Common myeloid progenitor, CD34-positive (primary cell): ENCODE data around the gene MLX.

ENCODE experiments used
- CTCF ChIA-PET: fragments of 350-600 bp; sonication (Branson Sonifier 250); formaldehyde crosslinking; loops from one replicate; lab custom pipeline; 2021; ENCODE audit warnings: antibody characterized with exemption; lab: Charles Lee
- POLR2A ChIA-PET: fragments of 350-600 bp; sonication (Branson Sonifier 250); formaldehyde crosslinking; loops from one replicate; lab custom pipeline; 2021; ENCODE audit warnings: antibody characterized with exemption; lab: Charles Lee
- DNase-seq, 3 donors: peaks; one replicate each; pipeline versions ENCODE4 v3.0.0 to v3.0.0-alpha.2; 2013
- H3K27ac ChIP-seq, 2 experiments: 1 replicate in 1 of 2; 2 replicates in 1 of 2; pipeline ENCODE4 v1.7.0; 2013; ENCODE audit warnings: inconsistent platforms in 2 of 2, low read length in 2 of 2, mild to moderate bottlenecking in 2 of 2, low read depth in 1 of 2, moderate library complexity in 1 of 2; ENCODE audit not compliant: severe bottlenecking in 2 of 2, insufficient read depth in 1 of 2, poor library complexity in 1 of 2
- H3K27me3 ChIP-seq, 5 experiments: replicated peaks in 2 of 5; 1 replicate in 3 of 5; 2 replicates in 2 of 5; pipeline versions ENCODE4 v1.6.1 to v1.7.0; 2013; ENCODE audit warnings: low read length in 4 of 5, mild to moderate bottlenecking in 2 of 5, moderate library complexity in 2 of 5, inconsistent platforms in 1 of 5; ENCODE audit not compliant: insufficient read depth in 5 of 5, control insufficient read depth in 4 of 5
- H3K36me3 ChIP-seq, 4 experiments: 1 replicate in 2 of 4; 2 replicates in 2 of 4; pipeline versions ENCODE4 v1.6.1 to v1.7.0; 2013; ENCODE audit warnings: low read length in 3 of 4, control low read depth in 1 of 4, mild to moderate bottlenecking in 1 of 4; ENCODE audit not compliant: control insufficient read depth in 4 of 4, insufficient read depth in 4 of 4
- H3K4me1 ChIP-seq, 4 experiments: 1 replicate in 3 of 4; 2 replicates in 1 of 4; pipeline versions ENCODE4 v1.6.1 to v1.7.1; 2013; ENCODE audit warnings: low read length in 3 of 4, mild to moderate bottlenecking in 3 of 4, control low read depth in 1 of 4, inconsistent platforms in 1 of 4, moderate library complexity in 1 of 4; ENCODE audit not compliant: control insufficient read depth in 4 of 4, insufficient read depth in 4 of 4; ENCODE audit errors: control extremely low read depth in 1 of 4
- H3K4me3 ChIP-seq, 7 experiments: 1 replicate in 4 of 7; 2 replicates in 3 of 7; pipeline versions ENCODE4 v1.5.1 to v1.7.0; 2013; ENCODE audit warnings: mild to moderate bottlenecking in 7 of 7, low read length in 6 of 7, moderate library complexity in 6 of 7, inconsistent platforms in 2 of 7, low read depth in 2 of 7, control low read depth in 1 of 7; ENCODE audit not compliant: insufficient read depth in 4 of 7, control insufficient read depth in 1 of 7; ENCODE audit errors: extremely low read depth in 1 of 7
- H3K9me3 ChIP-seq, 5 experiments: 1 replicate in 4 of 5; 2 replicates in 1 of 5; pipeline versions ENCODE4 v1.6.1 to v1.7.1; 2013; ENCODE audit warnings: low read length in 4 of 5, mild to moderate bottlenecking in 2 of 5, inconsistent platforms in 1 of 5, low read depth in 1 of 5, moderate library complexity in 1 of 5; ENCODE audit not compliant: control insufficient read depth in 4 of 5, insufficient read depth in 2 of 5; ENCODE audit errors: control extremely low read depth in 1 of 5
- WGBS: methylation state at CpG from one replicate; pipeline ENCODE4 v1.1.5; 2013; ENCODE audit not compliant: insufficient coverage; 5-methylcytosine and 5-hydroxymethylcytosine counted together

MLX gene

DNA sequence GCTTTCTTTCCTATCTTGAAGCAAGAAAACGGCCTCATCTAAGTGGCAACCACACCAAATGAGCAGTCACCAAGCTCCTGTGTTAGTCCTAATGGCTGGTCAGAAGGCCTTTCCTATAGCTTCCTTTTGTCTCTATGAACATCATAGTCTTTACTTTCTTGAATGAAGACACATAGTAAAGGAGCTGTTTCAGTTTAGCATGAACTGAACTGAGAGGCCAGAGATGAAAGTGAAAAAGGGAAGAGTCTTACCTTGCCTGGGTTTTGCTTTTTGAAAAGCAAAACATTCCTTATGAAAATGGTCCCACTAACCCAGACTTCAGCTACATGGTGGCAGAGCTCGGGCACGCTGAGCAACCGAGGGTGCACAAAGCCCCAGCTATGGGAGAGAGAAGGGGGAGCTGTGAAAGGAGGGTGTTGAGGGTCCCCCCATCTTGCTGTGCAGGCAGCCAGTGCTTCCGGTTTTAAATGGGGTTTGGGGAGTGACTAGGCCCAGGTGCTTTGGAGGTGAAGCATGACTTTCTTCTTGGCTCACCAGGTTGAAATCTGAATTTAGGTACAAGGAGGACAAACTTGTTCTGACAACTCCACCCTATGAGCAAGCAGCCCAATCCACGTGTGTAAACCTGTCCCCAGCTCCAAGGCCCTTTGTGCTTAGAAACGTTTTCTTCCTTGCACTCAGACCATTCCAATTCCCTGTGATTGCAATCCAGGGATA lies 19.8 kb downstream of the MLX start:
- no peak for DNase-seq
- CTCF ChIA-PET, result interaction anchor here (0.8 to 4.1 kb wide), 5 partner anchors 9 to 94 kb away, joined by 3 to 26 read pairs (median 6); partner anchors contain the start of gene PSMC3IP
- Histone ChIP-seq H3K27ac (no peak overlapping the region), H3K36me3 (peaks cover 41 to 93% (median 67%) of the 10 kb centered on the region in 4 experiments), H3K9me3 (no peaks in the 10 kb centered on the region), H3K4me1 (peaks cover 0 to 6% (median 0%) of the 10 kb centered on the region in 4 experiments), H3K4me3 (no peak overlapping the region), H3K27me3 (no peaks in the 10 kb centered on the region)
- 97% methylated on average over 5 of the region's 7 CpGs for WGBS
- POLR2A ChIA-PET, result interaction anchor here (0.6 kb wide), 1 partner anchor 18 kb away, joined by 3 read pairs; no protein-coding TSS in a partner anchor

DNA sequence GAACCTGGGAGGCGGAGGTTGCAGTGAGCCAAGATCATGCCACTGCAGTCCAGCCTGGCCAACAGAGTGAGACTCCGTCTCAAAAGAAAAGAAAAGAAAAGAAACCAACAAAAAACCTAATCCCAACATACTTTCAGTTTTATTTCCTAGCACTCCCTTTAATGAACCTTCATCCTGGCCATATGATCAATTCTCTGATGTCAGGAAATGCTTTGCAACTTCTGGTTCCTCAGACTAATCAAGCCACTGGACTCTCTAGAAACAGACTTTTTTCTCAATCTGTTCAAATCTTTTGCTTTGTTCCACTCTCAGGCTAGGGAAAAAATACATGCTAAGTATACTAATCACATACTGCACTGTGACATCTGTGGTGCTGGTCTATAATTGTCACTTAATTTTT lies 24.0 kb downstream of the MLX start:
- Histone ChIP-seq H3K4me3 (no peak overlapping the region), H3K9me3 (no peaks in the 10 kb centered on the region), H3K27ac (no peak overlapping the region), H3K27me3 (no peaks in the 10 kb centered on the region), H3K4me1 (no peaks in the 10 kb centered on the region), H3K36me3 (peaks cover 22 to 55% (median 35%) of the 10 kb centered on the region in 4 experiments)
- 100% methylated on average over 1 of the region's 2 CpGs for WGBS
- CTCF ChIA-PET, result interaction anchor here (2.7 kb wide), 1 partner anchor 12 kb away, joined by 8 read pairs; no protein-coding TSS in a partner anchor
- POLR2A ChIA-PET, result no interaction called here
- no peak for DNase-seq

DNA sequence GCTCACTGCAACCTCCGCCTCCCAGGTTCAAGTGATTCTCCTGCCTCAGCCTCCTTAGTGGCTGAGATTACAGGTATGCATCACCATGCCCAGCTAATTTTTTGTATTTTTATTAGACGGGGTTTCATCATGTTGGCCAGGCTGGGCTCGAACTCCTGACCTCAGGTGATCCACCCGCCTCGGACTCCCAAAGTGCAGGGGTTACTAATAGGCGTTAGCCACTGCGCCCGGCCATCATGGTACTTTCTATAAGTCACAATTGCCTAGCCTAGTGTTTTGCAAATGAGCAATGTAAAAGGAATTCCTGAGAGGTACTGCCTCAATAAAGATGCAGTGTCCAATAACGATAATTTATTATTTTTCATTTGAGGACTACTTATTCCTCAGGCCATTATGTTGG lies 24.5 kb downstream of the MLX start:
- no peak overlapping the region for H3K27ac ChIP-seq
- ChIA-PET POLR2A (no interaction called here), CTCF (interaction anchor here (2.7 kb wide), 1 partner anchor 13 kb away, joined by 8 read pairs; no protein-coding TSS in a partner anchor)
- H3K4me1 ChIP-seq, result no peaks in the 10 kb centered on the region
- 97% methylated on average over 7 of the region's 9 CpGs for WGBS
- no peaks in the 10 kb centered on the region for H3K9me3 ChIP-seq
- H3K36me3 ChIP-seq, result peaks cover 22 to 50% (median 31%) of the 10 kb centered on the region in 4 experiments
- DNase-seq, result no peak
- H3K27me3 ChIP-seq, result no peaks in the 10 kb centered on the region
- H3K4me3 ChIP-seq, result no peak overlapping the region

DNA sequence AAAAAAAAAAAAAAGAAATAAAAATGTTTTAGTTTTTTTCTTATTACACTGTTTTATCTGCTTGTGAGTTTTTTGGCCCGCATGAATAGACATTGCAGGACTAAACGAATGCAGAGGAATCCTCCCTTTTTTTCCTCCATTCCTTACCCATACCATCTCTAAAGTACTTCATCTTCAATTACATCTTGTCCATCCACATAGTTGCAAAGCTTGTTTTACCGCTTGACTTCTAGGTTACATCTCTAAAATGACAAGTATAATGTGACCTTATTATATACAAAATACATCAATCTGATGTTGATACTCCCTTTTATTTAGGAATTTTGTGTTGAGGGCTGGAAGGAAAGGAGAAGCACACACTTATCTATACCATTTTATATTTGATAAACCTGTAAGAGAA lies 29.5 kb downstream of the MLX start:
- Histone ChIP-seq H3K4me1 (peaks cover 0 to 5% (median 0%) of the 10 kb centered on the region in 4 experiments), H3K9me3 (no peaks in the 10 kb centered on the region), H3K27me3 (no peaks in the 10 kb centered on the region), H3K4me3 (no peak overlapping the region), H3K27ac (no peak overlapping the region), H3K36me3 (peaks cover 6 to 9% (median 7%) of the 10 kb centered on the region in 4 experiments)
- CTCF ChIA-PET, result no interaction called here
- POLR2A ChIA-PET, result interaction anchor here (0.6 kb wide), 1 partner anchor 228 kb away, joined by 3 read pairs; the partner anchor contains the start of gene BECN1
- no peak for DNase-seq
- WGBS, result no CpG with 5 or more reads among the region's 3 CpGs

DNA sequence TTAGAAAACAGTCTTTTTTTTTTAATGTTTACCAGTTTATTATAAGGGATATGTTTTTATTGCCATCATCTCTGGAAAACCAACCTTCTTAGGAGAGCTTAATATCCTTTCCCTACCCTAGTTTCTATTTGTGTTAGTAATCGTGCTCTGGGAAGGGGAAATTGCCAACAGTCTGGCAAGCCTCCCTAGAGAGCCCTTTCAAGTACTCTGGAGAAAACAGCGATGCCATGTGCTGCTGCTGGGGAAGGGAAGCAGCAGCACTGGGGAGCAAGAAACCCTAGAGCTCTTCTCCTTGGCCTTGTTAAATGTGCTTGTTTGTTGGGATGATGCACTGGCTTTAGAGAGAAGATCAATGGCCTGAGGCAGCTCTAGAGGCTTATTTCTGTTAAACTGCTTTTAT lies 32.0 kb downstream of the MLX start:
- Histone ChIP-seq H3K9me3 (no peaks in the 10 kb centered on the region), H3K27ac (peak overlapping the region in 1 of 2 experiments; percentile 29), H3K4me3 (no peak overlapping the region), H3K4me1 (peaks cover 0 to 5% (median 0%) of the 10 kb centered on the region in 4 experiments), H3K36me3 (peaks cover under 1 to 5% (median 3%) of the 10 kb centered on the region in 4 experiments), H3K27me3 (no peaks in the 10 kb centered on the region)
- POLR2A ChIA-PET, result interaction anchor here (0.7 kb wide), 2 partner anchors 20 to 182 kb away, joined by 3 to 5 read pairs; no protein-coding TSS in a partner anchor
- no peak for DNase-seq
- CTCF ChIA-PET, result interaction anchor here (0.6 to 1.9 kb wide), 4 partner anchors 13 to 81 kb away, joined by 3 to 7 read pairs (median 3); no protein-coding TSS in a partner anchor
- WGBS, result no CpG with 5 or more reads among the region's 2 CpGs

DNA sequence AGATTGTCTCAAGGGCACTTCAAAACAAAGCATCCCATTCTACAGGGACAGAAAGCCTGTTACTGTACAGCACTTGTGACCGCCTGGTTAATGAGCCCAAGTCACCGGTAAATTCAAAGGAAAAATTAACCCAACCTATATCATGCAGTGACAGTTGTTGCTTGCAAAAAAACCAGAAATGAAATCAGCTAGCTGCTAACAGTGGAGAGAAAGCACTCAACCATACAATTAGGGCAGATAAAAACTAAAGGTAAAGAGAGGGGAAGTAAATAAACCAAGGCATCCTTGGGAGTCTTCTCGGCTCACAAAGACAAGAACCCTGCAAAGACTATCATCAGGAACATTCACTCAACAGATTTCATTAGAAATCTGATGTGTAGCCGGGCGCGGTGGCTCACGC lies 36.4 kb downstream of the MLX start:
- Histone ChIP-seq H3K36me3 (peaks cover 0 to 5% (median 2%) of the 10 kb centered on the region in 4 experiments), H3K9me3 (no peaks in the 10 kb centered on the region), H3K27me3 (no peaks in the 10 kb centered on the region), H3K4me1 (peaks cover 5 to 23% (median 9%) of the 10 kb centered on the region in 4 experiments), H3K4me3 (no peak overlapping the region), H3K27ac (no peak overlapping the region)
- DNase-seq, result no peak
- CTCF ChIA-PET, result no interaction called here
- 93% methylated on average over 6 of the region's 7 CpGs for WGBS
- POLR2A ChIA-PET, result no interaction called here

DNA sequence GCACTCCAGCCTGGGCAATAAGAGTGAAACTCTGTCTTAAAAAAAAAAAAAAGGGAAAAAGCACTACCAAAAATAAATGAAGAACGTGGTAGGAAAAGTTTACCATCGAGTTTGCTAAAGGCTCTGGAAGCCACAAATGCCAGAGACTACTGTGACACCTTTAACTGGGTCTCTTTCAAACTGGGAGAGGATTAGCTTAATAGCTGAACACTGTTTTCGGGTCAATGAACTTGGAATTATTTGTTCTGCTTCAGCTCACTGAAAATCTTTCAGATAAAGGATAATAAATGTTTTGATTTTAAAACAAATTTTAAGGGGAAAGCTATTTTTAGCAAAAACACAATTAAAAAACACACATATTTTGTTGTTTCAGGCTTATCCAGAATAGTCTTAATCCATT lies 40.9 kb downstream of the MLX start:
- CTCF ChIA-PET, result interaction anchor here (0.6 to 2.6 kb wide), 15 partner anchors 10 to 217 kb away, joined by 3 to 10 read pairs (median 4); partner anchors contain the start of gene PSMC3IP
- Histone ChIP-seq H3K27me3 (no peaks in the 10 kb centered on the region), H3K4me1 (peaks cover 5 to 31% (median 19%) of the 10 kb centered on the region in 4 experiments), H3K4me3 (peak overlapping the region in 5 of 7 experiments; percentile 95 to 100 (median 98)), H3K9me3 (no peaks in the 10 kb centered on the region), H3K27ac (peak overlapping the region; percentile 70 to 92), H3K36me3 (peaks cover 2 to 15% (median 9%) of the 10 kb centered on the region in 4 experiments)
- WGBS, result 80% methylated on average over 2 of the region's 3 CpGs
- no peak for DNase-seq
- POLR2A ChIA-PET, result interaction anchor here (1.3 to 3.0 kb wide), 4 partner anchors 30 to 70 kb away, joined by 3 to 14 read pairs (median 4); partner anchors contain the start of gene PSMC3IP
